ENCODE measurements around the gene SH3D19.

The SH3D19 gene

DNA sequence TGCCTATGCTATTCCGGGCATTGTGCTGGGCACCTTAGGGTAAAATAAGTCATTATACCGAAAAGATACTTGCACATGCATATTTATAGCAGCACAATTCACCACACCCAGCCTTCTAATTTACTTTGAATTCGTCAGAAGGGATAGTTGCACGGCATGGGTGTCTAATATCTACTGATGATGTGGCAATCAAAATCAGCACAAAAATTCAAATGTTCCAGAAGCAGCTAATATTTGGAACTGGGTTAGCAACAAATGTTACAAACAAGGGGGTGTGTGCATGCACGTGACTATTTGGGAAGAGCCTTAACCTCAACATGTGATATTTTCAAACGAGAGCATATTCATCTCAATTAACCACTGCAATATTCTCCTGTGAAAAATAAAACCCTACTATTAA is 128.2 kb downstream of the SH3D19 start:
- peak; percentile 41 for DNase-seq (ENCODE audit: low read depth)

DNA sequence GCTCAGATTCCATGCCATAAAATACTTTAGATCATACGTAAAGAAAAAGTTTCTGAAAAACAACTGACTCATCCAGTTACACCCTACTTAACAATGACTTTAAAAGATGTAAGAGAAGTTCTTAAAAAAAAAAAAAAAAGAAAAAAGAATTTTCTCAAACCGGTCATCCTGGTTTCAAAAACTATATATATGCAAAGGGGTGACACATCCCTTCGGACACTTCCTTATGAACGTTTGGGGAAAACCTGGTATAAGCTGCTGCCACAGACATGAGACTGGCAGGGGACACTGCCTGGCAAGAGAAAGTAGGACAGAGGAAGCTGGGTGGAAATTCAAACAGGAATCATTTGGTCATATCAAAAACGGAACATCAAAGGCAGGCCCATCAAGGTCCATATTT is 129.6 kb downstream of the SH3D19 start:
- DNase-seq (ENCODE audit: low read depth) = peak; percentile 68

DNA sequence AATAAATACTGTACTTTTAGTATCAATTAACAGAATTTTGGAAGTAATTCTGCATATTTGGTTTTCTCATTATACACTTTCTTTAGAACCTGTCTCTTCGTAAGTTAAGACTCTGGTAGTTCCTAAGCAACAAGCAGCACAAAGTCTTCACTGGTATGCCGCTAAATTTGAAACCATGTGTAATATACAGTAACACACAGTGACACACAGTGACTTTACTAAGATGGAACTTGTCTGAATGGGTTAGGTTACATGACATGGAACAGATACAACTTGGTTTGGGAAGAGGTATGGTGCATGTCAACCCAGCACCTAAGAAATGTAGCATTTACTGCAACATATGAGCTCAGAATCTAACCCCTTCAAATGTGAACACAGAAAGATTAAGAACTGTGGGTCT is 132.0 kb downstream of the SH3D19 start:
- DNase-seq (ENCODE audit: low read depth) = no peak

DNA sequence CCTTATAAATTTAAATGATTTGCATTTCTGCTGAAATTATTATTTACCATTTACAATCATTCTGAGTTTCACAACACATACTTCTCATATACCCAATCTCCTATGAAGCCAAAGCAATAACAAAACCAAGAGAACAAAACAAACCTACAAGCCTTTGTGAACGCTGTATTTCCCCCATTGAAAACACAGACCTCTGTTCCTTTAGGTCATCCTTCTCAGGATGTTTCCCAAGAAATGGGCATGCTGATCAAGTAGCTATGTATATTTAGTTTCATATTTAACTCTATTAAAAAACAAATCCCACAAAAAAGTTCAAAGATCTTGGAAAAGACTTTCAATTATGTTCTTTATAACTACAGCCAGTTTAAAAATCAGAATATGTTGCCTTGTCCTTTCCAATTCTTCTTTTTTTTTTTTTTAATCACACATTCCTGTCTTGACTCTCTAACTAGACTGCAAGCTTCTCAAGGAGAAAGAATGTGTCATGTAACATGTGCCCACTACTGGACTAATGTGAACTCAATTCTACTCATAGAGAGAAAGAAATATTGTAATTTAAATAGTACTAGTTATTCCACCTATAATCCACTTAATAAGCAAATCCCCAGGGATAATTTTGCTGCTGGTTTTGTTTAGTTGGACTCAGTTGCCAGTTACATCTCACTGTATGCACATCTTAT is 132.7 kb downstream of the SH3D19 start:
- DNase-seq (ENCODE audit: low read depth) = peak; percentile 46

DNA sequence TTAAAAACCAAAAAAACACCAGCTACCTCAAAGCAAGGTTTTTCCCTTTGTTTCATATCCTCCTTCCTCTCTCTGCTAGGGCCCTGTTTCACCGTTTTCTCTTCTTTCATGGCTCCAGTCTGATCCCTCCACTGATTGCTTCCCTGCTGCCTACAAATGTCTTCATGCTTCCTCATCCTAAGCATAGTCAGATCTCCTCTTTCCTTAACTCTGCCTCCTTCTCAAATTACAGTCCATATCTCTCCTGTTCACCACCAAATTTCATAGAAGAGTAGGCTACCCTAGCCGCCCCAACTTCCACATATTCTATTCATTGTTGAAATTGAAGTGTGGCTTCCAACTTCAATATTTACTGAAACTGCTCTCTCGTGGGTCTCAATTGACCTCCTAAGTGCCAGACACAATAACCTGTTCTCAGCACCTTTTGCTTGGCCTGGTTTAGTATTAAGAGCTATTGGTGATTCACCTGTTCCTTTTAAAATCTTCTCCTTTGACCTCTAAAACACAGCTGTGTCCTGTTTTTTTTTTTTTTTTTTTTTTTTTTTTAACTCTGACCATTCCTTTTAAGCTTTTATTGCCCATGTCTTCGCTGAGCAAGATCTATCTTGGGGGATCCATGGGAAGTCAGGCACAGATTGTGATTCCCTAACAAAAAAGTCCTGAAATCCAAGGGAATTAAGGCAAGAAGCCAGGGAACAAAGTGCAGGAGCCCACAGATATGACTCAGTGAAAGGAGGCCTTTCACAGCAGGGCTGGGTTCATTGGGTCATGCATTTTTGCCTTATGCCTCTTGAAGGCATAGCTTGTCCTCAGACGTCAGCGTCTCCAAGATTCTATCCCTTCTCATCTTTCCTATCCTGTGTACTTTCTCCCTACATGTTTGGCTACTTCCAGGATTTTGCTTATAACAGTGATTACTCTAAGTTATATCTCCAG is 140.6 kb downstream of the SH3D19 start:
- DNase-seq (ENCODE audit: low read depth) = peak; percentile 77

DNA sequence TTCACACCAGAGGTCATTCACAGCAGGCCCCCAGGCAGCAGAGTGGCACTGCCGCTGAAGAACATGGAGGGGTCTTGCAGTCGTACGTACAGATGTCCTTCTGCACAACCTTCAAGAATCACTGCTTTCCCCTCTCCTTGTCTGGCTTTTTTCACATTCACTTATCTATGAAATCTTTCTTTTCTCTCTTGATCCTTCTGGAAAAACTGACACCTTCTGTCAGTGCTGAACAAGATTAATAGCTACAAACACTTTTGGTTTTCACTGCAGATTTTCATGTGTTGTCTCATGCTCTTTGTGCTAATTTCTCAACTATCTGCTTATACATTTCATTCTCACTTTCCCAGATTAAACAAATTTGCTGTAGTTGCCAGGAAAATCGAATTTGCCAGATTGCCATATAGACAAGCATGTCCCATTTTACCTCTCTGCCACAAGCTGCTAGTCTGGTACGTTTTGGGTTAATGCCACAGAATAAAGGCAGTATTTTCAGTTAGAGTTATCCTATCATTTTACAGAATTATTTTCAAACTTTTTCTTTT is 142.9 kb downstream of the SH3D19 start:
- no peak for DNase-seq (ENCODE audit: low read depth)

DNA sequence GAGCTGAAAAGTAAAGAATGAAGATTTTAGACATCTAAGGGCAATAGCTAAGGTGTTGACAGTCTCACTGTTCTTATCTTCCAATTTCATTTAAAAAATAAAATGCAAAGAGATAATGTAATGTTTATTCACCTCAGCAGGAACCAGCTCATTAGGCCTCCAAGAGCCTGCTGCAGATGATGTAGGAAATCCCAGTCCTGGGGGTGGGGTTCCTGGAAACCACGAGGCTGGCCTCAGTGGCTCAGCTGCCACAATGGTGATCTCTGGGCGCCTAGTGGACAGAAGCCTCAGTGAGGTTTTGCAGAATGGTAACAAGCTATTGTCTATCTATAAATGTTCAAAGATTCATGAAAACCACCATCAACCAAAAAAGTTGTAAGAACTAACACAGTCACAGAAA is 148.7 kb downstream of the SH3D19 start:
- no peak for DNase-seq (ENCODE audit: low read depth)

DNA sequence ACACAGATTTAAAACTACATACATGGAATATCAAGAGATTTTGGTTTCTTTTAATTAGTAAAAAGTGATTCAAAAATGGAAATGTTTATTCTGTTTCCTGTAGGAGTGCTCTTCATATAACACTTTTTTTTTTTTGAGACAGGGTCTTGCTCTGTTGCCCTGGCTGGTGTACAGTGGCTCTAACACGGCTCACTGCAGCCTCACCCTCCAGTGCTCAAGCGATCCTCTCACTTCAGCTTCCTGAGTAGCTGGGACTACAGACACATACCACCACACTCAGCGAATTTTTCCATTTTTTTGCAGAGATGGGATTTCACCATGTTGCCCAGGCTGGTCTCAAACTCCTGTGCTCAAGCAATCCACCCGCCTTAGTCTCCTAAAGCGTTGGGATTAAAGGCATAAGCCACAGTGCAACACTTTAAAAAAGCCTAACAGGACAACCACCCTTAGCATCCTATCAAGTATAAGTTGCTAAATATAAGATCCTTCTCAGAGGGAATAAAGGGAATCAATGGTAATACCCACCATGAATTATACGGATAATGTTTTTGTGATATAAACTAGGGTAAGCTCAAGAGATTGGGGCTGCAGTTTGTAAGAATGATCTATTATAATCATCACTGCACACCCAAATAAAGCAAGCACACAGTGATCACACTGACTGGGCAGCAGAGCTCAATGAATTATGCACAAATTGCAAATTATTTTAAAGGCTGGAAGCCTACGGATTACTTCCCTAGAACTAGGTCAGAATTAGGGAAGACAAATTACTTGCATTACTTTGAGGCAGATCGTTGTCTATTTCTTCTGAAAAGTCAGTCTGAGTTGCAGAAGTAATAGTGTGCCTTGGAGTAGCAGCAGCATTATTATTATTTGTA is 149.4 kb downstream of the SH3D19 start:
- DNase-seq (ENCODE audit: low read depth) = no peak

DNA sequence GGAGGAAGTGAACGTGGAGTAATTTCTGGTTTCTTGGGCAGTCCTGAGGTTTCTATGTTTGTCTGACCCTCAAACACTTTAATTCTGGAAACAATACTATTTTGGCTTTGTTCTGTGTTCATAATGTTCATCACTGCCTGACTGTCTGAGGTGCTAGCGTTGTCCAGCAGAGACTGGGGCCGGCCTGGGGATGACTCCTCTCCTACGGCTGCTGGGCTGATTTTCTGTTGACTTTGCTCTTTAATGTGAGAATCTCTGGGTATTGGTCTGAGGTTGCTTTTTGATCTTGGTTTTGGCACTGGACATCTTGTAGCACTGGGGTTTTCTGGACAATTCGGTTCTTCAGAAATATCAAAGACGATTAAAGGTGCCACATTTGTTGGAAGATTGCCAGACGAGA is 150.2 kb downstream of the SH3D19 start:
- no peak for DNase-seq (ENCODE audit: low read depth)

DNA sequence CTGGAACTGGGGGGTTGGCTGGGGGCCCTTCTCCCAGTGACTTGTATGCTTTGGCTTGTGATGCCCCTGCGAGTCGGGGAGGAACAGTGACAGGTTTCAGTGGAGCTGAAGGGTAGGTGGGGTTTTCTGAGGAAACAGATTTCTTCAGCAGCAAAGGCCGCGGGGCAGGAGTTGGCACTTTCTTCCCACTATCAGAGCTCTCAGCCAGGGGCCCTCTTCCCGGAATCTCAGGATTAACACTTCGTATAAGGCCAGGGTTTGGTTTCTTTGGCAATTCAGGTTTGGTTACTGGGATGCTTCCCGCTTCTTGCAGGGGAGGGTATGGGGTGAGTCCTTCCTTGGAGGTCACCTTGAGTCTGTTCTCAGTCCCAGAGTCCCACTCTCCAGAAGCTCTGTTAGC is 150.6 kb downstream of the SH3D19 start:
- DNase-seq (ENCODE audit: low read depth) = no peak

DNA sequence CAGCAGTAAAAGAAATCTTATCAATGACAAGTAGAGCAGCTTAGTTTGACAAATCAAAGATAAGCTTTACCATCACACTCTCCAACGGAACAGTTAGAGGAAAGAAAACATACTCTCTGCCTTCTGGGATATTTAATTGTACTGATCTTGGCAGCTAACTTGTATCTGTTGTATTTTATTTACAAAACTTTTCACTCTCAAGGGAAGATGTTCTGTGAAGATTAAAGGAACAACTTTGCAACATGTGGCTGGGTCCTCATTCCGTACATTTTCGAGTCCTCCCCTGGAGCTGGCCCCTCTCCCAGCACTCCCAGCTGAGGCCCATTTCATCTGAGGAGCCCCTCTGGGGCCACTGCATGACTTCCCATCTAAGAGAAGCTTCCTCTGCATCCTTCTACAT is 151.5 kb downstream of the SH3D19 start:
- DNase-seq (ENCODE audit: low read depth) = peak; percentile 26

DNA sequence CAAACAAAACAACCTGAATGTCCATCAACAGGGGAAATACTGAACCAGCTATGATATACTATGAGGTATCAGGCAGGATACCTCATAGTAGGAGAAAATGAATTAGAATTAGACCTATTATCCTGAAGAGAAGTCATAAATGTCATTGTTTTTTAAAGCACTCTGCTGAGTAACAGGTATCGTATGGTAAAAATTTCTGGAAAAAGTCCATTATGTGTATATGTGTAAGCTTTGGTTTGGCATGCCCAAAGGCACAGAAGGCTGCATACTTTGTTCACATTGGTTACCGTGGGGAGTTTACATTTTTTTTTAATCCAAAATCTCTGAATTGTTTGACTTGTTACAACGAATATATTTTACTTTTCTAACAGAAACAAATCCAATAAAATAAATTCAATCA is 155.5 kb downstream of the SH3D19 start:
- DNase-seq (ENCODE audit: low read depth) = peak; percentile 48

DNA sequence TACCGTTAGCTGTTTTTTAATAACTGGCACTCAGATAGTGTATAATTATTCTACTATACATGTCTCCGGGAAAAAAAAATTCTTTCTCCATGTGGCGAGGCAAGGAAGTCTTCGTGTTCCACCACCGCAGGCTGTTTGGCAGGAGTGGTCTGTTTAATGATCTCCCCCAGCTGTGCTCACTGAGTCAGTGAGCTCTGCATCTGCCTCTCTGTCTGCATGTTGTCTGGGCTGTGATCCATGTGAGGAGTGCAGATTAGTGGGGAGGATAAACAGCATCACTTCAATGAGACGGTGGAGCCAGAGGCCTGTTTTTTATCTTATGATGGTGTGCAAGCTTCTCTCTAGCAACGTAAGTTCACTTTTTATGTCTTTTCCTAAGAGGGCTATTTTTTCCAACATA is 156.2 kb downstream of the SH3D19 start:
- DNase-seq (ENCODE audit: low read depth) = peak; percentile 94

DNA sequence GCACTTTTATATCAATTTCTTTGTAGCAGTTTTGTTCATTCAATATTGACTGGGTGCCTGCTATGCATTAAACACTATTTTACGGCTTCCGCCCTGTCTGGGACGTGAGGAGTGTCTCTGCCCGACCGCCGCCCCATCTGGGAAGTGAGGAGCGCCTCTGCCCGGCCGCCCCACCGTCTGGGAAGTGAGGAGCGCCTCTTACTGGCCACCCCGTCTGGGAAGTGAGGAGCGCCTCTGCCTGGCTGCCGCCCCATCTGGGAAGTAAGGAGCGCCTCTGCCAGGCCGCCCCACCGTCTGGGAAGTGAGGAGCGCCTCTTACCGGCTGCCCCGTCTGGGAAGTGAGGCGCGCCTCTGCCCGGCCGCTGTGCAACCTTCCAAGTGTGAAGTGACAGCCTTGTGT is 157.8 kb downstream of the SH3D19 start:
- no peak for DNase-seq (ENCODE audit: low read depth)

DNA sequence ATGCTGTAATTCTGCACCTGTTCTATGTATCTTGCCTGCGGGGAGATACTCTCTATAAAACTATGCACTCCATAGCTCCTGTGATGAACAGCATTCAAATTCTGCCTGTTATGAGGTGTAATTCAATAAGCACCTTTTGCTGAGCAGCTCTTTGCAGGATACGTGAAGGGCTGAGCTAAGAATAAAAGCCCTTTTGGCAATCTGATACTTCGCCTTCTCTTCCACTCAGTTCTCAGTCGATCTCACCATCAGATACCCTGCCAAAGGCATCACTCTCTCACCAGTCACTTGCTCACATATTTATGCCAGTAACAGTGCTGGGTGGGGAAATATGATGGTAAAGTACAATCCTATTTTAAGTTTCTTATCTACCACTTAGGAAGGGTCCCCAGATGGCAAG is 158.8 kb downstream of the SH3D19 start:
- no peak for DNase-seq (ENCODE audit: low read depth)

DNA sequence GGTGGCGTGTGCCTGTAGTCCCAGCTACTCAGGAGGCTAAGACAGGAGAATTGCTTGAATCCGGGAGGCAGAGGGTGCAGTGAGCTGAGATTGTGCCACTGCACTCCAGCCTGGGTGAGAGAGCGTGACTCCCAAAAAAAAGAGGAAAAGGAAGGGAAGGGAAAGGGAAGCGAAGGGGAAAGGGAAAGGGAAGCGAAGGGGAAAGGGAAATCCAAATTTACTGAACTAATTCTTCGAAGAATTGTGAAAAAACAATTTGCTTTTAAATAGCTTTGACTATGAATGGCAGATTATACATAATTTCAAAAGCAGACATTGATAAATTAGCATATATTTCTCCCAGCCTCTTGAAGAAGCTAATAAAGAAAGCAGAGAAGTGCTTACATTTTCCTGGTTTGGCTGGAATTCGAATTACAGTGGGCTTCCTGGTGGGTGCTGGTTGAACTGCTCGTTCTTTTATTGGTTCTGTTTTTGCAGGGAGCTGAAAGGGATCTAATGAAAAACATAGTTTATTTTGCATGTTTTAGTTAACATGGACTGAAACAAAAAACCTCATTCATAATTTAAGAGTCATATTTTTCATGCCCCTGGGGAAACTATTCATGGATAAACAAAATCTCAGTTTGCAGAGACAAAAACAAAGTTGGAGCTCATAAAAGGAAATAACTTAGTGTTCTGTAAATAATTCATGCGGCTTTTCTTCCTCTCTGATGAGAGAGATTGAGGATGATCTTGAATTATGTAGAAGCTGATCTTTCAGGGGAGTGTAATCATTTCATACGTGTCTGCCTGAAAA is 160.0 kb downstream of the SH3D19 start:
- DNase-seq (ENCODE audit: low read depth) = peak; percentile 48

DNA sequence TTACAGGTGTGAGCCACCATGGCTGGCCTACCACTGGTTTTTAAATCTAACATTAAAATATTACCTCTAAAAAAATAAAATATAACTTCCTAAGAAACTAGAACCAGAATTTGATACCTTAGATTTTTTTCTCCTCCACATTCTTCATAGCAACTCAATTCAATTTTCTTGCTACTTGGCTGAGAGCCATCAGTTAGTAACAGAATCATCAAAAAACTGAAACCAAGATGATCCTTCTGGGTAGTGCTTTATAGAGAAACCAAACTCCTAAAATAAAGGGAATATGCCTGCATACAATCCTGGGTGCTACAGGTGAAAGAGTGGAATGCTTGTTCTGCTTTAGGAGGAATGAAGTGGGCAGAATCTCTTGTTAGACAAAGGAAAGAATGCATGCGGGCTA is 161.6 kb downstream of the SH3D19 start:
- no peak for DNase-seq (ENCODE audit: low read depth)

DNA sequence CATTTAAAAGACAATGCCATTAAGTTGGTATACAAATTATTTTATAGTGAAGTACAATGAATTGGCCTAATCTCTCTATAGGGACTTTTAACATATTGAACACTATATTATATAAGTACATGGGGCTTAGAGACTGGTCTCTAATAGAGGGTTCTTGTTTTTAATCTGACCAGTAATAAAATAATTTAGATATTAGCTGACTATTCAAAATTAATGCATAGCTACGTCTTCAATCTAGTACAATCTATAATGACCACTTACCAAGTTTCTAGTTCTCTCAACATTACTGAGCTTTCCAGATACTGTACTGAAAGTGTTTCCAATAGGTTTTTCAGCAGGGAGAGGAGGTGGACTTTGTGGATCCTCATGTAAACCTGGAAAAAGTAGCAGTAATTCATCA is 166.4 kb downstream of the SH3D19 start:
- DNase-seq (ENCODE audit: low read depth) = no peak

DNA sequence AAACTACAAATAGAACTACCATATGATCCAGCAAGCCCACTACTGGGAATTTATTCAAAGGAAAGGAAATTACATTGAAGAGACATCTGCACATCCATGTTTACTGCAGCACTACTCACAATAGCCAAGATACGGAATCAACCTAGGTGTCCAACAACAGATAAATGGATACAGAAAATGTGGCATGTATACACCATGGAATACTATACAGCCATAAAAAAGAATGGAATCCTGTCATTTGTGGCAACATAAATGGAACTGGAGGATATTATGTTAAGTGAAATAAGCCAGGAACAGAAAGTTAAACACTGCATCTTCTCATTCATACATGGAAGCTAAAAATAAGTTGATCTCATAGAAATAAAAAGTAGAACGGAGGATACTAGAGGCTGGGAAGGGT is 167.9 kb downstream of the SH3D19 start:
- DNase-seq (ENCODE audit: low read depth) = no peak

DNA sequence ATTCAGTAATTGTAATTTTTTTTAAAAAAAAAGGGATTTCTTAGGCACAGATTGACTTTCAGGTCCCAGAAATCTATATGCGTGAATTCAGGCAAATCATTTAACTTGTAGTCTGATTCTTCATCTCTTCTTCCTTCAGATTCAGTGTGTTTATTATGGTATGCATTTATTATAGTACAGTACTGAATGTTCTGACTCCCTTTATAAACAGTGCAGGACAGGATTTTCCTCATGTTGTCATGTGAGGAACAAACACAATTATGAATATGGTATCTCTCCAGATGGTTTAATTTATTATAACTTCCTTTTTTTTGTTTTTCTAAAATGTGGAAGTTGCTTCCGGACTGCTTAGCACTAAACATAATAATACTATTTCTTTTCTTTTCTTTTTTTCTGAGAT is 171.8 kb downstream of the SH3D19 start:
- DNase-seq (ENCODE audit: low read depth) = no peak

DNA sequence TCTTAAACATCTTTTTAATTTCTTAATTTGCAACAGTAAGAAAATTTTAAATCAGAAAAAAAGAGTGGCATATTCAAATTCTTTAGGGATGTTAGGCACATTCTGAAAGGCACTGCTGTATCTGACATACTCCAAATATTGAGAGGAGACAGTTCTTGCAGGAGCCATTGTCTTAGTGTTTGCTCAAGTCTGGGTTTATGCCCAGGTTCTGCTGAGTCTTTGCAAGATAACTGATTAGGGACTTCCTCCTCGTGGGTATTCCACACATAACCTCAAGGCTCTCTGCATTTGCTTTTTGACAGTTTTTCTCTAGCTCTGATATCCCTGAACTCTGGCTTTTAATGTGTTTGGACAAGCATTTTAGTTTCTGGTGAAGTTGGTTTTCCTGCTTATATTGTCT is 173.4 kb downstream of the SH3D19 start:
- DNase-seq (ENCODE audit: low read depth) = no peak
